ENCODE data around the gene GCN1.

Gene GCN1

GRCh38 chr12:120121343-120121742, 73.2 kb downstream of the GCN1 start:
- no peak overlapping the region for H3K9ac ChIP-seq (ENCODE audit: low read depth in 1 of 2, low read length in 2 of 2)
- peaks cover 17 to 33% of the 10 kb centered on the region in 2 donors for H3K4me1 ChIP-seq (ENCODE audit: control insufficient read depth in 1 of 2, insufficient read depth in 2 of 2, low read length in 2 of 2)
- no peak overlapping the region for H3K27ac ChIP-seq (ENCODE audit: low read depth, low read length)
- H3K36me3 ChIP-seq (ENCODE audit: control insufficient read depth in 1 of 2, insufficient read depth in 2 of 2, low read length in 2 of 2), result no peaks in the 10 kb centered on the region
- H3K9me3 ChIP-seq (ENCODE audit: control insufficient read depth in 1 of 2, low read length in 2 of 2), result no peaks in the 10 kb centered on the region
- no peak overlapping the region for H3K4me3 ChIP-seq (ENCODE audit: low read depth in 1 of 2, low read length in 2 of 2)
- H3K27me3 ChIP-seq (ENCODE audit: control insufficient read depth in 1 of 2, insufficient read depth in 2 of 2, low read length in 2 of 2), result no peaks in the 10 kb centered on the region

- Histone ChIP-seq H3K9me3 (ENCODE audit: control insufficient read depth in 1 of 2, low read length in 2 of 2) (no peaks in the 10 kb centered on the region), H3K36me3 (ENCODE audit: control insufficient read depth in 1 of 2, insufficient read depth in 2 of 2, low read length in 2 of 2) (peaks cover 0 to 3% of the 10 kb centered on the region in 2 donors), H3K27me3 (ENCODE audit: control insufficient read depth in 1 of 2, insufficient read depth in 2 of 2, low read length in 2 of 2) (no peaks in the 10 kb centered on the region), H3K4me1 (ENCODE audit: control insufficient read depth in 1 of 2, insufficient read depth in 2 of 2, low read length in 2 of 2) (peaks cover 33 to 50% of the 10 kb centered on the region in 2 donors), H3K4me3 (ENCODE audit: low read depth in 1 of 2, low read length in 2 of 2) (no peak overlapping the region), H3K27ac (ENCODE audit: low read depth, low read length) (no peak overlapping the region), H3K9ac (ENCODE audit: low read depth in 1 of 2, low read length in 2 of 2) (no peak overlapping the region)
These were observed 75.1 kb downstream of the GCN1 start for GRCh38 chr12:120119271-120119973.

- H3K4me1 ChIP-seq (ENCODE audit: control insufficient read depth in 1 of 2, insufficient read depth in 2 of 2, low read length in 2 of 2), result peaks cover 35 to 52% of the 10 kb centered on the region in 2 donors
- H3K4me3 ChIP-seq (ENCODE audit: low read depth in 1 of 2, low read length in 2 of 2), result peak overlapping the region; percentile 82 to 95
- H3K27ac ChIP-seq (ENCODE audit: low read depth, low read length), result no peak overlapping the region
- no peaks in the 10 kb centered on the region for H3K27me3 ChIP-seq (ENCODE audit: control insufficient read depth in 1 of 2, insufficient read depth in 2 of 2, low read length in 2 of 2)
- peak overlapping the region in 1 of 2 donors; percentile 30 for H3K9ac ChIP-seq (ENCODE audit: low read depth in 1 of 2, low read length in 2 of 2)
- no peaks in the 10 kb centered on the region for H3K9me3 ChIP-seq (ENCODE audit: control insufficient read depth in 1 of 2, low read length in 2 of 2)
- peaks cover 0 to 11% of the 10 kb centered on the region in 2 donors for H3K36me3 ChIP-seq (ENCODE audit: control insufficient read depth in 1 of 2, insufficient read depth in 2 of 2, low read length in 2 of 2)
These were observed 76.0 kb downstream of the GCN1 start for GRCh38 chr12:120118321-120119061.

GRCh38 chr12:120117961-120118320, 76.6 kb downstream of the GCN1 start:
- Histone ChIP-seq H3K27me3 (ENCODE audit: control insufficient read depth in 1 of 2, insufficient read depth in 2 of 2, low read length in 2 of 2) (no peaks in the 10 kb centered on the region), H3K9ac (ENCODE audit: low read depth in 1 of 2, low read length in 2 of 2) (peak overlapping the region; percentile 73 to 91), H3K4me3 (ENCODE audit: low read depth in 1 of 2, low read length in 2 of 2) (peak overlapping the region; percentile 82 to 95), H3K36me3 (ENCODE audit: control insufficient read depth in 1 of 2, insufficient read depth in 2 of 2, low read length in 2 of 2) (peaks cover 0 to 11% of the 10 kb centered on the region in 2 donors), H3K4me1 (ENCODE audit: control insufficient read depth in 1 of 2, insufficient read depth in 2 of 2, low read length in 2 of 2) (peaks cover 35 to 52% of the 10 kb centered on the region in 2 donors), H3K27ac (ENCODE audit: low read depth, low read length) (no peak overlapping the region), H3K9me3 (ENCODE audit: control insufficient read depth in 1 of 2, low read length in 2 of 2) (no peaks in the 10 kb centered on the region)

GRCh38 chr12:120116792-120117651, 77.5 kb downstream of the GCN1 start:
- H3K27me3 ChIP-seq (ENCODE audit: control insufficient read depth in 1 of 2, insufficient read depth in 2 of 2, low read length in 2 of 2), result no peaks in the 10 kb centered on the region
- H3K4me1 ChIP-seq (ENCODE audit: control insufficient read depth in 1 of 2, insufficient read depth in 2 of 2, low read length in 2 of 2), result peaks cover 34 to 52% of the 10 kb centered on the region in 2 donors
- peak overlapping the region; percentile 89 for H3K27ac ChIP-seq (ENCODE audit: low read depth, low read length)
- H3K9me3 ChIP-seq (ENCODE audit: control insufficient read depth in 1 of 2, low read length in 2 of 2), result no peaks in the 10 kb centered on the region
- H3K36me3 ChIP-seq (ENCODE audit: control insufficient read depth in 1 of 2, insufficient read depth in 2 of 2, low read length in 2 of 2), result peaks cover 0 to 11% of the 10 kb centered on the region in 2 donors
- peak overlapping the region; percentile 82 to 95 for H3K4me3 ChIP-seq (ENCODE audit: low read depth in 1 of 2, low read length in 2 of 2)
- peak overlapping the region; percentile 73 to 91 for H3K9ac ChIP-seq (ENCODE audit: low read depth in 1 of 2, low read length in 2 of 2)

GRCh38 chr12:120116441-120116791, 78.1 kb downstream of the GCN1 start, which contains the start of gene RAB35:
RAB35 (minus strand) TSS chr12:120116753; CDS start chr12:120116650, 103 bp downstream.
- no peaks in the 10 kb centered on the region for H3K27me3 ChIP-seq (ENCODE audit: control insufficient read depth in 1 of 2, insufficient read depth in 2 of 2, low read length in 2 of 2)
- peaks cover 29 to 48% of the 10 kb centered on the region in 2 donors for H3K4me1 ChIP-seq (ENCODE audit: control insufficient read depth in 1 of 2, insufficient read depth in 2 of 2, low read length in 2 of 2)
- H3K9ac ChIP-seq (ENCODE audit: low read depth in 1 of 2, low read length in 2 of 2), result peak within 1 kb of the TSS; percentile 91 to 92
- no peaks in the 10 kb centered on the region for H3K9me3 ChIP-seq (ENCODE audit: control insufficient read depth in 1 of 2, low read length in 2 of 2)
- H3K4me3 ChIP-seq (ENCODE audit: low read depth in 1 of 2, low read length in 2 of 2), result peak within 1 kb of the TSS; percentile 82 to 97
- peaks cover 0 to 13% of the 10 kb centered on the region in 2 donors for H3K36me3 ChIP-seq (ENCODE audit: control insufficient read depth in 1 of 2, insufficient read depth in 2 of 2, low read length in 2 of 2)
- H3K27ac ChIP-seq (ENCODE audit: low read depth, low read length), result peak within 1 kb of the TSS; percentile 89

- Histone ChIP-seq H3K9ac (ENCODE audit: low read depth in 1 of 2, low read length in 2 of 2) (peak overlapping the region; percentile 80 to 92), H3K36me3 (ENCODE audit: control insufficient read depth in 1 of 2, insufficient read depth in 2 of 2, low read length in 2 of 2) (peaks cover 0 to 13% of the 10 kb centered on the region in 2 donors), H3K4me3 (ENCODE audit: low read depth in 1 of 2, low read length in 2 of 2) (peak overlapping the region; percentile 82 to 97), H3K9me3 (ENCODE audit: control insufficient read depth in 1 of 2, low read length in 2 of 2) (no peaks in the 10 kb centered on the region), H3K27ac (ENCODE audit: low read depth, low read length) (peak overlapping the region; percentile 54), H3K27me3 (ENCODE audit: control insufficient read depth in 1 of 2, insufficient read depth in 2 of 2, low read length in 2 of 2) (no peaks in the 10 kb centered on the region), H3K4me1 (ENCODE audit: control insufficient read depth in 1 of 2, insufficient read depth in 2 of 2, low read length in 2 of 2) (peaks cover 34 to 48% of the 10 kb centered on the region in 2 donors)
These were observed 78.6 kb downstream of the GCN1 start for GRCh38 chr12:120115692-120116440.

GRCh38 chr12:120115066-120115465, 79.4 kb downstream of the GCN1 start:
- Histone ChIP-seq H3K27me3 (ENCODE audit: control insufficient read depth in 1 of 2, insufficient read depth in 2 of 2, low read length in 2 of 2) (no peaks in the 10 kb centered on the region), H3K4me1 (ENCODE audit: control insufficient read depth in 1 of 2, insufficient read depth in 2 of 2, low read length in 2 of 2) (peaks cover 39 to 53% of the 10 kb centered on the region in 2 donors), H3K9me3 (ENCODE audit: control insufficient read depth in 1 of 2, low read length in 2 of 2) (no peaks in the 10 kb centered on the region), H3K4me3 (ENCODE audit: low read depth in 1 of 2, low read length in 2 of 2) (peak overlapping the region; percentile 82 to 97), H3K9ac (ENCODE audit: low read depth in 1 of 2, low read length in 2 of 2) (peak overlapping the region in 1 of 2 donors; percentile 92), H3K27ac (ENCODE audit: low read depth, low read length) (no peak overlapping the region), H3K36me3 (ENCODE audit: control insufficient read depth in 1 of 2, insufficient read depth in 2 of 2, low read length in 2 of 2) (peaks cover 0 to 13% of the 10 kb centered on the region in 2 donors)

Measured in duodenal mucosa (tissue), 2 donors.